ENCODE data around the gene WHRN. TPM values are rescaled to one million over a fixed set of nuclear protein-coding genes. Genes with fewer than 3 reads are reported as not detected.

Gene WHRN
- total RNA-seq, 1 donor from 2014 or later, result 5.2 TPM

GRCh38 chr9:114545055-114545454 is 39.8 kb upstream of the WHRN start:
- DNase-seq (ENCODE audit: low read depth), result no peak
- TF ChIP-seq CTCF (conservative IDR thresholded peaks at IDR 0.05; ENCODE audit: low read depth, low read length), result no peak
- no peak overlapping the region for H3K4me3 ChIP-seq (ENCODE audit: low read depth, low read length)

GRCh38 chr9:114539701-114540380 is 34.6 kb upstream of the WHRN start:
- TF ChIP-seq CTCF (conservative IDR thresholded peaks at IDR 0.05; ENCODE audit: low read depth, low read length), result no peak
- H3K4me3 ChIP-seq (ENCODE audit: low read depth, low read length), result no peak overlapping the region
- DNase-seq (ENCODE audit: low read depth), result no peak

GRCh38 chr9:114538241-114538640 is 33.0 kb upstream of the WHRN start:
- H3K4me3 ChIP-seq (ENCODE audit: low read depth, low read length), result no peak overlapping the region
- no peak for DNase-seq (ENCODE audit: low read depth)
- peak; percentile 33 for TF ChIP-seq CTCF (conservative IDR thresholded peaks at IDR 0.05; ENCODE audit: low read depth, low read length)

- no peak overlapping the region for H3K4me3 ChIP-seq (ENCODE audit: low read depth, low read length)
- TF ChIP-seq CTCF (conservative IDR thresholded peaks at IDR 0.05; ENCODE audit: low read depth, low read length), result no peak
- no peak for DNase-seq (ENCODE audit: low read depth)
These were observed 27.4 kb upstream of the WHRN start for GRCh38 chr9:114532561-114533237.

GRCh38 chr9:114529285-114529684 is 24.0 kb upstream of the WHRN start:
- no peak for DNase-seq (ENCODE audit: low read depth)
- no peak overlapping the region for H3K4me3 ChIP-seq (ENCODE audit: low read depth, low read length)
- no peak for TF ChIP-seq CTCF (conservative IDR thresholded peaks at IDR 0.05; ENCODE audit: low read depth, low read length)

GRCh38 chr9:114526807-114527206 is 21.5 kb upstream of the WHRN start:
- no peak overlapping the region for H3K4me3 ChIP-seq (ENCODE audit: low read depth, low read length)
- no peak for DNase-seq (ENCODE audit: low read depth)
- no peak for TF ChIP-seq CTCF (conservative IDR thresholded peaks at IDR 0.05; ENCODE audit: low read depth, low read length)

- H3K4me3 ChIP-seq (ENCODE audit: low read depth, low read length), result no peak overlapping the region
- TF ChIP-seq CTCF (conservative IDR thresholded peaks at IDR 0.05; ENCODE audit: low read depth, low read length), result no peak
- DNase-seq (ENCODE audit: low read depth), result no peak
These were observed 20.2 kb upstream of the WHRN start for GRCh38 chr9:114525513-114525912.

Measured in epithelial cell of proximal tubule (primary cell).